Measurements from ENCODE around the gene NPHP1.
"Not testable (repeated sequence)": the region's sequence is repeated elsewhere in the genome, so short reads cannot be mapped to it uniquely, and the experiment has no call there.

The NPHP1 gene

DNA sequence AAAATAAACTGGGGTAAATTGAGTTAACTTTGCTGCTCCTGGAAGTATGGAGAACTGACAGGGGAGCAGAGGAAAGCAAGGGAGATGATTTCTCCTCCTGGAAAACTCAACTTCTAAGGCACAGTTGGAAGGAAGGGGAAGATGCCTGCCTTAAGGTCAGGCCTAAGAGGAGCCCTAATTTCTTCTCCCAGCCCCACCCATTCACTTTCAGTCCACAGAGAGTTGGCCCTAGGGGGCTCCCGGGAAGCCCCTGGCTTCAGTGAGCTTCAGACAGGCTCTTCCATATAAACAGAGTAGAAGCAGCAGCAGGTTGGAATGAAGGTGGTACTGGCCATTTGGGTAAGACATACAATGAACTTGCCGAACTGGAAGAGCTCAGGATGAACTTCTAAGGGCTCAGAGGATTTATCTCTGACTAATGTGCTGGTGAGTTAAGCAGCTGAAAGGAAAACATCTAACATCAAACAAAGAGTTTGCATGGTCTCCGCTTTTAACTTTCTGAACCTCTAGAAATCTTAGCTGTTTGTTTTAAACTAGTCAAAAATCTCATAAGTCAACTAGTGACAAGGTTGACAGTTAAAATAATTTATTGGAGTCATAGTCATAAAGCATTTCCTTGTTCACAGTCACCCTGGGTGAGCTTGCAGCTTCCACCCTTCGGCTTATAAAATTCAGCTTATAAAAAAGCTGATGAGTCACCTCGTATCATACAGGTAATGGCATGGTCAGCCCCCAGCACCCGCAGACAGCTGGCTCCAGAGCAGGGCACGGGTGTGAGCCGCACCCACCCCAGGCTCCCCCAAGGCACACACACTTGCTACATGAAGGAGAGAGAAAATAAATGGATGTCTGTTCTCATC is 99.0 kb downstream of the NPHP1 start:
- no peaks in the 10 kb centered on the region for H3K4me1 Mint-ChIP-seq
- no peak overlapping the region for H3K27ac Mint-ChIP-seq
- no peak overlapping the region for H3K4me3 Mint-ChIP-seq
- peaks cover 97% of the 10 kb centered on the region for H3K27me3 Mint-ChIP-seq
- ATAC-seq, result no peak
- peaks cover 10% of the 10 kb centered on the region for H3K9me3 Mint-ChIP-seq
- H3K36me3 Mint-ChIP-seq, result no peaks in the 10 kb centered on the region

DNA sequence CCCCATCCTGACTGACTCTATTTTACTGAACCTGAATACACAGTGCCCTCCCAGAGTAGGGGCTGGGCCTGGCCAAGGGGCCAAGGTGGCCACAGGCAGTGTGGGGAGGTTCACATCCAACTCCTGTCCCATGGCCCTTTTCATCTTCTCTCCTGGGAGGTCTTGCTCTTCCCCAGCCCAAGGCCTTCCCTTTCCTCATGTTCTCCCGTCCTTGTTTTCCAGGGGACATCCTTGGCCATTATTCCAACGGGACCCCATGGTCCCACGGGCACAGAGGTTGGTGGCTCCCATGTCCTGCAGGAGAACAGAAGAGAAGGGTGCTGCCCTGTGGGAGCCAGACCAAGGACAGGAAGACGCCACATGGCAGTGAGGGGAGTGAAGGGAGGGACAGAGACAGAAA is 99.6 kb downstream of the NPHP1 start:
- ATAC-seq, result no peak
- Mint-ChIP-seq H3K4me3 (no peak overlapping the region), H3K36me3 (no peaks in the 10 kb centered on the region), H3K27me3 (peaks cover 91% of the 10 kb centered on the region), H3K9me3 (peaks cover 9% of the 10 kb centered on the region), H3K4me1 (no peaks in the 10 kb centered on the region), H3K27ac (no peak overlapping the region)

DNA sequence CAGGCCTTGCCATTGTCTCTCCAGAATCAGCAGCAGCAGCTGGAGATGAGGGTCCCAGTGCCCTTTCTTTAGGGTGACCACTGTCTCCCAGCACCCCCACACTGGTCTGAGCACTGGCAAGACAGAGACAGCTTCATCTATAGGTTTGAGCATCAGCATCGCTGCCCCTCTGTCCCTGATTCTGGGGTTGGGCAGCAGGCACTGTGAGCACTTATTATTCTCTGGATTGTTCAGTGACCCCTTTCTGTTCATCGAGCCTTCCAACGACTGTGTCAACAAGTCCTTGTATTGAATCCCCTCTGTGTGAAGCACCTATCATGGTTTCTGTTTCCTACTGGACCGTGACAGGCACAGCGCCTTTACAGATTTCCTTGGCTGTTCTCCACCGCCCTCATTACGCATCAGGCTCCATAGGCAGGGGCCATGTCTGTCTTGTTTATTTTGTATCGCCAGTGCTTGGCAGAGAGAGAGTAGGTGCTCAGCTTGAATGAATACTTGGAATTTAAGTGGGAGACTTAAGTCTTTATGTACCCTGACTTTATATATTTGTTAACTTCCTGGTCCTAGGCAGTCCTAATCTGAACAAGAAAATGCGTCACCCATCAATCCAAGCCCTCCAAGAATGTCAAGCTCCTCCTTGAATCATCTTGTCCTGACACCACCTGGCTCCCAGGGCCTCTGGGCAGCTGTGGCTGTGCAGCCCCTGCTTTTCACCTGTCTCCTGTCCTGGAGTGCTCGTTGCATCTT is 100.6 kb downstream of the NPHP1 start:
- peaks cover 5% of the 10 kb centered on the region for H3K9me3 Mint-ChIP-seq
- no peak overlapping the region for H3K4me3 Mint-ChIP-seq
- no peak overlapping the region for H3K27ac Mint-ChIP-seq
- peaks cover 81% of the 10 kb centered on the region for H3K27me3 Mint-ChIP-seq
- H3K4me1 Mint-ChIP-seq, result no peaks in the 10 kb centered on the region
- H3K36me3 Mint-ChIP-seq, result no peaks in the 10 kb centered on the region
- no peak for ATAC-seq

DNA sequence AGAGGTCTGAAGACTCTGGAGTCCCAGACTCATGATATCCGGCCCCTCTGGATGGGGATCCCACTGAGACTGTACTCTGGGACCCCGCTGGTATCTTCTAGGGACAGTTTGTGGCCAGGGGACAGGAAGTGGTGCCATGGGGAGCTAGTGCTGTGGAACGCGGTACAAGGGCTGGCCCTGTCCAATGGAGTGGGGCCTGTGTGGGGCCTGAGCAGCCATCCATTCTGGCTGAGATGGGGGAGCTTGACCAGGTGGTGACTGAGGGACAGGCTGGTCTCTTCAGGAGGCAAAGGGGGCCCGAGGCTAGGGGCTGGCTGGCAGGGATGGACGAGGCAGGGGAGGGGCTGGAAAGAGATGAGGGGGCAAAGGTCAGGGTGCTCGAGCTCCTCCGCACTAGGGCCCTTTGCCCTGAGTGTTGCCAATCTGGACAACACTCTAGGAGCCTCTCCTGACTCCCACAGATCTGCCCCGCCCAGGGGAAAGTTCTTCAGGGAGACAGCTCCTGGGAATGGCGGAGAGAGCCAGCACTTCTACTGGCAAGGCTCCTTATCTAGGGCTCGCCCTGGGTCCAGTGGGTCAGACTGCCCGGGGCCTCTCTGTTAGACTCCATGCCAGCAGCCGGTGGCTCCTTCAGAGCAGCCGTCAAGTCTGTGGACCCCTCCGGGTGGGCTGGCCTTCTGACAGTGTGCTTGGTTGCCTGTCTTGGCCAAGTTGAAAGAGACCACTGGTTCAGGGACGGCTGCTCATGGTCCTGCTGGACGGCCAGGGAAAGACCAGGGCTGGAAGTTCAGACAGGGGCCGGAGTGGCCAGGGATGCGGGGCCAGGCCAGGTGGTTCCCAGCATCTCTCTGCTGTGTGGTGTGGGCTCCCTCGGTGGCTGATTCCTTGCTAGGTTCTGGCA is 101.5 kb downstream of the NPHP1 start:
- H3K27ac Mint-ChIP-seq, result no peak overlapping the region
- no peak for ATAC-seq
- H3K27me3 Mint-ChIP-seq, result peaks cover 72% of the 10 kb centered on the region

DNA sequence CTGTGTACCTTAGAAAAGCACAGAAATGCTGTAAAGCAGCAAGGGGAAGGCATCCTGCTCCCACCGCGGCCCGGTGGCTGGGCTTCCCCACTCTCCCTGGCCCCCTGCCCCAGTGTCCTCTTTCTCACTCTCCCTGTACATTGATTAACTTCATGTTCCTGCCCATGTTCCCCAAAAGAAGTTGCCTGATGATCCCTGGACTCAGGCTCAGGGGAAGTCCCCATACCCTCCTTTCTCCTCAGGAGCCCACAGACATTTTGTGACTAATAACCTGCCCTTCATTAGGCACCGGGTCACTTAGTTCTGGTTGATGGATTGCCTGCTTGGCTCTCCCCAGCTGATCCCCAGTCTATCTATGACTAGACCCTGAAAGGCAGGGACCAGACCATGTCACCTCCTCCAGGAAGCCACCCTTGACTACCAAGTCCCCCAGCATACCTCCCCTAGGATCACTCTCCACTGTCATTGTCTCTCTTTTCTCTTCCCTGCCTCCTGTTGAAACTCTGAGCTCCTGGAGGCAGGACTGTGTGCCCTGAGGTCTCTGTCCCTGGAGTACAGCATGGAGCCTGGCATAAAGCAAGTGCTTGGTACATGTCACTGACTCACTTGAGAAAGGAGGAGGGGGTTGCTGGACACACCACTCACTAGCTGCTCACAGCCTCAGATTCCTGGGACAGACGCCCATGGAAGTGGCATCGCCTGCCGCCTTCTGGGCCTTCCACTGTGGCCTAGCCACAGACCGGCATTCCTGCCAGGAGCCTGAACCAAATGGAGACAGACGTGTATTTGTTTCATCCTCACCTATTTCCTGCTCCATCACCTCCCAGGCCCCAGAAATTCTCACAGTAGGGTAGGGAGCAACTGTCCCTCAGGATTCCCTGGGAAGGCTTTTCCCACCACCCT is 102.7 kb downstream of the NPHP1 start:
- Mint-ChIP-seq H3K27ac (no peak overlapping the region), H3K9me3 (peaks cover 4% of the 10 kb centered on the region), H3K36me3 (no peaks in the 10 kb centered on the region), H3K4me3 (no peak overlapping the region), H3K27me3 (peaks cover 60% of the 10 kb centered on the region), H3K4me1 (no peaks in the 10 kb centered on the region)
- no peak for ATAC-seq

More for the DNA sequence above, 101.5 kb downstream of the NPHP1 start:
- Mint-ChIP-seq H3K36me3 (no peaks in the 10 kb centered on the region), H3K9me3 (peaks cover 7% of the 10 kb centered on the region), H3K4me3 (no peak overlapping the region), H3K4me1 (no peaks in the 10 kb centered on the region)

DNA sequence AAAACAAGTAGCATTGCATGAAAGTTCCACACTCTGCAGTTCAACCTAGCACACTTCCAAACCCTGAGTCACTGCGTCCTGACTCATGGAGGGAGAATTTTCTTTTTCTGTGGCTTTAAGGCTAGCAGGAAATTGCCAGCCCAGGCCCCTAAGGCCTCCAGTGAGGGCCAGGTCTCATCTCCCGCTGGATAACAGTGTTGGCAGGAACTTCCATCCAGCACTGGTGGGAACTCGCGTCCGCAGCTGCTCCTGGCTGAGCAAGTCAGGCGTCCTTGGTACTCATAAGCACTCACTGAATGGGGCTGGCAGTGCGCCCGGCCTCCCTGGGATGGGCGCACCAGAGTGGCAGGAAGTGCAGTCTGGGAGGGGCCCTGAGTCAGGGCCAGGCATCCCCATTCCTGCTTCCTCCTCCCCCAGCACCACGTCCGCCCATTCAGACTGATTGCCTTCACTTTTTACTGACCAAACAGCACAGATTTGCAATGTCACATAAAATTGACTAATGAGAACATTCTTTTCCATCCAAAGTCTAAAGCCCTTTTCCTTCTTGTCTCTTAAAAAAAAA is 103.5 kb downstream of the NPHP1 start:
- Mint-ChIP-seq H3K27me3 (peaks cover 52% of the 10 kb centered on the region), H3K4me1 (no peaks in the 10 kb centered on the region), H3K9me3 (peaks cover 4% of the 10 kb centered on the region), H3K36me3 (no peaks in the 10 kb centered on the region), H3K4me3 (no peak overlapping the region), H3K27ac (no peak overlapping the region)
- ATAC-seq, result no peak

DNA sequence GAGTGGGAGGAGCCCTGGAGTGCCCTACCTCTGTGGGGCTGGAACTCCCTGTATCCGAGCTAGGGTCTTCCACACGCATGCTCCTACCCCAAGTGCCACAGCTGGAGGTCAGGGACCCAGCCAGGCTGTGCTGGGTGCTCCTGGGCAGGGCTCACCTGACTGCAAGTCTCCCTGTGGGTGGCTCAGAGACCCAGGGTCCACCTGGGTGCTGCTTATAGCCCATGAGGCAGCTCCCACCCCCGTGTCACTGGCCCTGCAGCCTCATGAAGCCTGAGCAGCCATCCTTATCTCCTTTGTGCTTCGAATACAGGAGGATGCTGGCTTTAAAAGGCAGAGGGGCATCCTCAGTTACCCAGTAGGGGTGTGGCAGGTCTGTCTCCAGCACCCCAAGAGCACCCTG is 103.9 kb downstream of the NPHP1 start:
- peaks cover 48% of the 10 kb centered on the region for H3K27me3 Mint-ChIP-seq
- H3K4me1 Mint-ChIP-seq, H3K9me3 Mint-ChIP-seq, H3K36me3 Mint-ChIP-seq, H3K4me3 Mint-ChIP-seq, ATAC-seq, H3K27ac Mint-ChIP-seq: not testable (repeated sequence)

DNA sequence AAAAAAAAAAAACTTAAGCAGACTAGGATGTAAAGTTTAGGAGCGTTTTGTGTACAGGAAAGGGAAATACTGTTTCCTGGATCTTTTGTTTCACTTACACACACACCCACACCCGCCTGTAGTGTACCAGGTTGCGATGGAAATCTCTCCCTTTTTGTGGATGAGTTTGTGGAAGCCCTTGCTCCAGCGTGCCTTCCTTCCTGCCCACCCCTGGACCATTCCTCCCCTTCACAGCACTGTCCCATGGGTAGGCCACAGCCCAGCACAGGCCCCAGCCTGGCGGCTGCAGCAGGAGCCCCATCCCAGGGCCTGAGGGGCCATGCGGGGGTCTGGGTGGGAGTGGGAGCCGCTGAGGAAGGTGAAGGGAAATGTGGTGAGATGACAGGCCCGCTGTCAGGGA is 104.3 kb downstream of the NPHP1 start:
- H3K27me3 Mint-ChIP-seq, result peaks cover 44% of the 10 kb centered on the region

DNA sequence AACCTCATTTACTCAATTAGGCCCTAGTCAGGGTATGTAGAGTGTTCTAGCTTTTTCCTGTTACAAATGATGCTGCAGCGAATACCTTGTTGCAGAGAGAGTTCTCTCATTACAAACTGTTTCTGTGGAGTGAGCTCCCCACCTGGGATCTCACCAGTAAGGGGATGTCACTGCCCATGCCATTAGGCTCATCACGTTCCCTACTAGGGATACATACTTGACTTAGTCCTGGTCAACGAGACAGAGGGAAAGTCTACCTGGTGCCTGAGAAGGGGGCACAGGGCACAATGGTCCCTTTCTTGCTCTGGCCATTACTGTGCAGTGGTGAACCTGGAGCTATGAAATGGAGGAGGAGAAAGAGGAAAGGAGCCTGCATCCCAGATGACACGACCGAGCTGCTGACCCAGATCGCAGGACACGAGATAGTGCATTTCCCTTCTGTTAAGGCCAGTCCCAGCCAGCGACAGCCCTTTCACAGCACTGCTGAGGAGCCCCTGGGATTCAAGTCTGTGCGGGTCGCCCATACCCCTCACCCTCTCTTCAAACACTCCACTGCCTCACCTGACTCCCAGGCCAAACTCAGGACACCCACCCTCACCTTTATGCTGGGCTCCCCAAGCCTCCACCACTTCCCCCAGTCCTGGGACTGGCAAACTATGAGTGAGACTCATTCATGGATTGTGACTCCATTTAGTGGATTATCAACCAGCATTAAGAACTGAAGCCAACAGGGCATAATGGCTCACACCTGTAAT is 105.2 kb downstream of the NPHP1 start:
- Mint-ChIP-seq H3K27me3 (peaks cover 36% of the 10 kb centered on the region), H3K9me3 (peaks cover 4% of the 10 kb centered on the region), H3K36me3 (no peaks in the 10 kb centered on the region), H3K27ac (no peak overlapping the region), H3K4me3 (no peak overlapping the region), H3K4me1 (no peaks in the 10 kb centered on the region)
- no peak for ATAC-seq

More for the DNA sequence above, 104.3 kb downstream of the NPHP1 start:
- no peaks in the 10 kb centered on the region for H3K4me1 Mint-ChIP-seq
- no peak overlapping the region for H3K4me3 Mint-ChIP-seq
- no peak for ATAC-seq
- H3K36me3 Mint-ChIP-seq, result no peaks in the 10 kb centered on the region
- H3K9me3 Mint-ChIP-seq, result peaks cover 4% of the 10 kb centered on the region
- no peak overlapping the region for H3K27ac Mint-ChIP-seq

DNA sequence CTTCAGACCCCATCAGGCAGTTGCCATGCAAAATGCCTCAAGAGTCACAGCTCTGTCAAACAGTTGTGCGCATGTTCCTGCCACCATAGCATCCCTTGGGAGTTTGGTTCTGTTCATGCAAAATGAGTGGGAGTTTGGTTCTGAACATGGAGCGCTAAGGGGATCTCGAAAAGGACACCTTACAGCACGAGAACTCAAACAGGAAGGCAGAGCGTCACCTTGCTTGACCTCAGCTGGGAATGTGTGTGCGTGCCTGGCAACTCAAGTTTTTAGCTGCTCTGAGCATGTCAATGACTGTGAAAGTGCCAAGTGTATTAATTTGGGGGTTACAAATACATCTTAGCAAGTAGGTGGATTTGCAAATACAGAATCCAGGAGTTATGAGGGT is 105.8 kb downstream of the NPHP1 start:
- ATAC-seq, result no peak
- peaks cover 30% of the 10 kb centered on the region for H3K27me3 Mint-ChIP-seq

DNA sequence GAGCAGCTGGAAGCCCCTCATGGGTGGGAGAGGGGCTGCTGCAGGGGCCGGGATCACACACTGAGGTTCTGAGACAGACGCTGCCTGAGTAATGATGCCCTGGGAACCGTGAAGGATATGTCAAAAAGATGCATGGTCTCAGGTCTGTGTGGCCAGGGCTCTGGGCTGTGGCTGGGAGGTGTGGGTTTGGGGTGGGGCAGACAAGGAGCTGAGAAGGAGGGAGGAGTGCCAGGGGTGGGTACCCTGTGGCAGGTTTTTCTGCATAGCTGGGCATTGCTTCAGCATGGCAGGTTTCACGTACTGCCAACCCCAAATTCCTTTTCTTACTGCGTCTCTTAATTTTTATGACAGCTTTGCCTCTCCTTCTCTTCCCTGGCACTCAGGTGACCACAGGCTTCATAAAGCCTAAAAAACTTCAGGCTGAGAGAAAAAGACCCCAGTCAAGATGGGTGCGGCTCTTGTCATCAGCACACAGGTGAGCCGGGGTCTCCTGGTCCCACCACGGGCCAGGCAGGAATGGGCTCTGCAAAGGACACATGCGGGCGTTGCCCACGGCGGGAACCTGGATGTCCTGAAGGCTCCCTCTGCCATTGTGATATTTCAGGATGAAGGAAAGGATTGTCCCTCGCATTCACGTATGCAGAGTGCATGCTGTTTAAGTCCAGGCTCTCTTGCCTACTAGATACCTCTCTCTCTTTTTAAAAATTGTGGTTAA is 107.2 kb downstream of the NPHP1 start:
- Mint-ChIP-seq H3K9me3 (peaks cover 4% of the 10 kb centered on the region), H3K36me3 (no peaks in the 10 kb centered on the region), H3K27ac (no peak overlapping the region), H3K27me3 (peaks cover 16% of the 10 kb centered on the region), H3K4me1 (no peaks in the 10 kb centered on the region), H3K4me3 (no peak overlapping the region)
- ATAC-seq, result no peak

More for the DNA sequence above, 105.8 kb downstream of the NPHP1 start:
- Mint-ChIP-seq H3K9me3 (peaks cover 4% of the 10 kb centered on the region), H3K36me3 (no peaks in the 10 kb centered on the region), H3K4me1 (no peaks in the 10 kb centered on the region), H3K4me3 (no peak overlapping the region), H3K27ac (no peak overlapping the region)

DNA sequence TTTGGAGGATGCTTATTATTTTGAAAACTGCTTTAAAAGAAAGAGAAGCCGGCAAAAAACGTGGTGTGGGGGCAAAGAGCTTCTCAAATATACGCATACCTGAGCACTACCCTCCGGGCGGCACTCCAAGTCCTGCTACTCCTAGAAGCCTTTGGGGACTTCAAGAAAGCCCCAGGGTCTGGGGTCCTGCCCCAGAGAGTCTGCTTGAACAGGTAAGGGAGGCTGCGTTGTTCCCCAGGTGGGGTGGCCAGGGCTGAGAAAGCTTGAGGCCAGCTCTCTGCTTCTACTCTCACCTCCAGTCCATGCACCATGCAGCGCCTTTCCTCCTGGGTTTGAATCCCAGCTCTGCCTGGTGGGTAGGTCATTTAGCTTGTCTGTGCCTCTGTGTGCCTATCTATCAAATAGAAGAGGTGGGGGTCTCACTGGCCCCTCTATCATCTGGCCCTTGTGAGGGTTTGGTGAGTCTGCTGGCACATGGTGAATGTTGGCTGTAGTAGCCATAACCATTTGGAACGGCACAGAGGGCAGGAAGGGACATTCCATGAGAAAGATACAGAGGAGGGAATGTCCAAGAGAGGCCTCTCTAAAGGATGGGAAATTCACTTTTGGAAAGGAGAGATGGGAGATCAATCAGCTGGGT is 108.7 kb downstream of the NPHP1 start:
- peaks cover under 1% of the 10 kb centered on the region for H3K27me3 Mint-ChIP-seq
- H3K27ac Mint-ChIP-seq, result no peak overlapping the region
- ATAC-seq, result no peak
- no peak overlapping the region for H3K4me3 Mint-ChIP-seq
- H3K9me3 Mint-ChIP-seq, result peaks cover 4% of the 10 kb centered on the region
- no peaks in the 10 kb centered on the region for H3K36me3 Mint-ChIP-seq
- H3K4me1 Mint-ChIP-seq, result no peaks in the 10 kb centered on the region
